Heart right ventricle (tissue), 16 donors: Measurements from ENCODE around the gene DPH1. TPM values are rescaled to one million over a fixed set of nuclear protein-coding genes. Genes with fewer than 3 reads are reported as not detected.
A peak's percentile ranks its signal among the peaks of the same experiment; 100 is the strongest.

Source experiments
- ATAC-seq, 8 donors: fragments of 200-7000 bp; cut with Tn5 transposase; one replicate each; pipeline ENCODE4 v1.9.1; 2020; ENCODE audit warnings: mild to moderate bottlenecking in 8 of 8, moderate library complexity in 8 of 8, moderate number of reproducible peaks in 1 of 8
- DNase-seq, 2 donors: peaks; one replicate each; pipeline ENCODE4 v3.0.0-alpha.2; 2020
- H3K27ac ChIP-seq, 10 donors: fragments of 200-600 bp; sonication (generic) in 2 of 10; one replicate each; pipeline versions ENCODE4 v1.5.0 to v1.8.0; 2020 to 2022; ENCODE audit warnings: mild to moderate bottlenecking in 3 of 10
- H3K27me3 ChIP-seq, 7 donors: fragments of 200-600 bp; one replicate each; pipeline ENCODE4 v1.8.0; 2021 to 2022; ENCODE audit warnings: mild to moderate bottlenecking in 2 of 7
- H3K36me3 ChIP-seq, 9 donors: fragments of 200-600 bp; sonication (generic) in 1 of 9; one replicate each; pipeline versions ENCODE4 v1.5.0 to v1.8.0; 2020 to 2022; ENCODE audit warnings: mild to moderate bottlenecking in 2 of 9
- H3K4me1 ChIP-seq, 9 donors: fragments of 200-600 bp; sonication (generic) in 1 of 9; one replicate each; pipeline versions ENCODE4 v1.5.0 to v1.8.0; 2020 to 2022; ENCODE audit warnings: mild to moderate bottlenecking in 4 of 9
- H3K4me3 ChIP-seq, 10 donors: fragments of 200-600 bp; sonication (generic) in 2 of 10; one replicate each; pipeline versions ENCODE4 v1.5.0 to v1.8.0; 2020 to 2022; ENCODE audit warnings: mild to moderate bottlenecking in 7 of 10, moderate library complexity in 2 of 10
- H3K9me3 ChIP-seq, 11 donors: fragments of 200-600 bp in 10 of 11; sonication (generic) in 2 of 11; one replicate each; pipeline versions ENCODE4 v1.5.0 to v1.8.0; 2013 to 2022; ENCODE audit warnings: mild to moderate bottlenecking in 2 of 11, control low read depth in 1 of 11, moderate library complexity in 1 of 11
- WGBS, 2 donors: extraction: QIAGEN DNeasy Blood & Tissue Kit; methylation state at CpG; one replicate each; pipeline ENCODE4 v1.1.7; 2013; ENCODE audit warnings: inconsistent platforms in 1 of 2; 5-methylcytosine and 5-hydroxymethylcytosine counted together
- intact Hi-C, 10 donors: fragments of 100-400 bp; cut with DNase I; formaldehyde crosslinking; loops; one replicate each; pipeline versions ENCODE4 v1.11.1 to v1.14.2; 2022
- polyA plus RNA-seq, 2 donors: library from polyadenylated mRNA; stranded (reverse); fragments of 200-250 nt; gene quantifications; one replicate each; pipeline ENCODE4 v1.2.3, GENCODE V29; 2013
- total RNA-seq, 10 donors: library from RNA; stranded (reverse); fragmentation: NEBNext Ultra II Directional in 3 of 10; extraction: Animal tissue kit (Norgen Biotek cat#: 25700) in 3 of 10; gene quantifications; one replicate each; pipeline versions ENCODE4 v1.2.1 to v1.2.4, GENCODE V29; 2021 to 2023
- TF ChIP-seq, protein P1 (sequence below), 9 donors: fragments of 200-600 bp; sonication (generic) in 2 of 9; IDR thresholded peaks; one replicate each; pipeline versions ENCODE4 v1.5.0 to v1.8.0; 2021 to 2022; ENCODE audit warnings: antibody characterized with exemption in 9 of 9, mild to moderate bottlenecking in 5 of 9, moderate library complexity in 1 of 9
- donor health status: Arrhythmogenic right ventricular cardiomyopathy.
- donor health status: ischemic (EF 13 %, LVEDD 7.1; RV severe dilation, severe dysfunction).
- donor health status: healthy with polysubstance abuse.
- donor health status: DM: no; HTN: yes; CAD: no.
- donor health status: DM: no; HTN: no; CAD: no.
- donor health status: ischemic (EF 25% LVEDD 6.9; RV normal size, moderate dysfunction).
- donor health status: ischemic (EF 25% LVEDD 5.7; RV mildly dilated, moderate dysfunction).
- donor health status: healthy.
- donor health status: DM: yes; HTN: yes; CAD: no.
- donor health status: Ischemic cardiomyopathy.
- donor health status: ischemic (EF 35%, LVEDD 5.7; RV mildly dilated, moderate dysfunction).
- donor health status: nonischemic (EF 11% LVEDD 7.7; RV severe dilation, severe dysfunction).
- donor health status: DM: yes; HTN: yes; CAD: no.
- donor health status: PGD.
- donor health status: ischemic (EF 29% LVEDD 5.4; RV normal size, mild dysfunction).
- donor health status: nonischemic (EF 23%, LVEDD 6.1; RV moderate dilation, normal function).

Gene DPH1
- total and polyA plus RNA-seq, 12 donors, result 19.0 to 40.0 (median 25.9) TPM

DNA sequence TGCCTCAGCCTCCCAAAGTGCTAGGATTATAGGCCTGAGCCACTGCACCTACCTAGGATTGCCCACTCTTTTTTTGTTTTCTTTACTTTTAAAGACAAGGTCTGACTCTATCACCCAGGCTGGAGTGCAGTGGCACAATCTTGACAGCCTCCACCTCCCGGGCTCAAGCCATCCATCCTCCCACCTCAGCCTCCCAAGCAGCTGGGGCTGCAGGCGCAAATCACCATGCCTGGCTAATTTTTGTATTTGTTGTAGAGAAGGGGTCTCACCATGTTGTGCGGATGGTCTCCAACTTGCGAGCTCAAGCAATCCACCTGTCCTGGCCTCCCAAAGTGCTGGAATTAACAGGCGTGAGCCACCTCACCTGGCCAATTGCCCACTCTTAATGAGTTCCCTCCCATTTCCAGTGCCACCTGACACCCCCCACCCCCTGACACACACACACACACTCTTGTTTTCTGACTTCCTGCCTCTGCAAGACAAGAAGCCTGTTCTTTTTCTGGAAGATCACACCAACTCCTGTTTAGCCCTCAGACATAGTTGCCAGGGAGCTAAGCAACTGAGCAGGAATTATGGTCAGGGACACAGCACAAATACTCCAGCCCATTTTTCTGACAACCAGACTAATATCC lies 14.4 kb downstream of the DPH1 start:
- intact Hi-C loops, result loop anchor here in 4 of 10 donors (5.0 to 10.0 kb wide), 3 partner anchors 137 to 380 kb away; partner anchors contain the start of gene WDR81 (in 2 of the 4)
- H3K27ac ChIP-seq, result no peak overlapping the region

DNA sequence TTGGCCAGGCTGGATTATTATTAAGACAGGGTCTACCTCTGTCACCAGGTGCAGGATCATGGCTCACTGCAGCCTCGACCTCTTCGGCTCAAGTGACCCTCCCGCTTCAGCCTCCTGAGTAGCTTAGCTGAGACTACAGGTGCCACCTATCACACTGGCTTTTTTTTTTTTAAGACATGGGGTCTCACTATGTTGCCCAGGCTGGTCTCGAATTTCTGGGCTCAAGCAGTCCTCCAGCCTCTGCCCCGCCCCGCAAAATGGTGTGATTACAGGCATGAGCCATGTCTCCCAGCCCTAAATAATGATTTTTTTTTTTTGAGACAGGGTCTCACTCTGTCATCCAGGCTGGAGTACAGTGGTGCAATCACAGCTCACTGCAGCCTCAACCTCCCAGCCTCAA lies 17.6 kb downstream of the DPH1 start:
- 93 to 95% methylated on average over 6 of the region's 6 CpGs for WGBS, 2 donors
- Histone ChIP-seq H3K27me3 (peaks cover 0 to 38% (median 5%) of the 10 kb centered on the region in 7 donors), H3K36me3 (peaks cover 0 to 23% (median 13%) of the 10 kb centered on the region in 9 donors), H3K4me1 (peaks cover 17 to 57% (median 37%) of the 10 kb centered on the region in 9 donors), H3K9me3 (no peaks in the 10 kb centered on the region), H3K27ac (no peak overlapping the region), H3K4me3 (no peak overlapping the region)
- TF ChIP-seq, protein P1, sequence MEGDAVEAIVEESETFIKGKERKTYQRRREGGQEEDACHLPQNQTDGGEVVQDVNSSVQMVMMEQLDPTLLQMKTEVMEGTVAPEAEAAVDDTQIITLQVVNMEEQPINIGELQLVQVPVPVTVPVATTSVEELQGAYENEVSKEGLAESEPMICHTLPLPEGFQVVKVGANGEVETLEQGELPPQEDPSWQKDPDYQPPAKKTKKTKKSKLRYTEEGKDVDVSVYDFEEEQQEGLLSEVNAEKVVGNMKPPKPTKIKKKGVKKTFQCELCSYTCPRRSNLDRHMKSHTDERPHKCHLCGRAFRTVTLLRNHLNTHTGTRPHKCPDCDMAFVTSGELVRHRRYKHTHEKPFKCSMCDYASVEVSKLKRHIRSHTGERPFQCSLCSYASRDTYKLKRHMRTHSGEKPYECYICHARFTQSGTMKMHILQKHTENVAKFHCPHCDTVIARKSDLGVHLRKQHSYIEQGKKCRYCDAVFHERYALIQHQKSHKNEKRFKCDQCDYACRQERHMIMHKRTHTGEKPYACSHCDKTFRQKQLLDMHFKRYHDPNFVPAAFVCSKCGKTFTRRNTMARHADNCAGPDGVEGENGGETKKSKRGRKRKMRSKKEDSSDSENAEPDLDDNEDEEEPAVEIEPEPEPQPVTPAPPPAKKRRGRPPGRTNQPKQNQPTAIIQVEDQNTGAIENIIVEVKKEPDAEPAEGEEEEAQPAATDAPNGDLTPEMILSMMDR (IDR thresholded peaks at IDR 0.05), result no peak
- intact Hi-C loops, result loop anchor here in 2 of 10 donors (10.0 kb wide), 2 partner anchors 323 to 383 kb away; partner anchors contain the start of gene WDR81 (in 2 of the 2)
- ATAC-seq, result no peak
- DNase-seq, result no peak

More for the DNA sequence above, 14.4 kb downstream of the DPH1 start:
- H3K9me3 ChIP-seq, result no peaks in the 10 kb centered on the region
- peaks cover 0 to 40% (median 14%) of the 10 kb centered on the region in 9 donors for H3K36me3 ChIP-seq
- WGBS, 2 donors, result 94 to 95% methylated on average over 5 of the region's 5 CpGs
- DNase-seq, result no peak
- no peak overlapping the region for H3K4me3 ChIP-seq
- peaks cover 11 to 50% (median 35%) of the 10 kb centered on the region in 9 donors for H3K4me1 ChIP-seq
- H3K27me3 ChIP-seq, result peaks cover 0 to 17% (median 0%) of the 10 kb centered on the region in 7 donors
- TF ChIP-seq, protein P1 (IDR thresholded peaks at IDR 0.05), result no peak
- no peak for ATAC-seq

DNA sequence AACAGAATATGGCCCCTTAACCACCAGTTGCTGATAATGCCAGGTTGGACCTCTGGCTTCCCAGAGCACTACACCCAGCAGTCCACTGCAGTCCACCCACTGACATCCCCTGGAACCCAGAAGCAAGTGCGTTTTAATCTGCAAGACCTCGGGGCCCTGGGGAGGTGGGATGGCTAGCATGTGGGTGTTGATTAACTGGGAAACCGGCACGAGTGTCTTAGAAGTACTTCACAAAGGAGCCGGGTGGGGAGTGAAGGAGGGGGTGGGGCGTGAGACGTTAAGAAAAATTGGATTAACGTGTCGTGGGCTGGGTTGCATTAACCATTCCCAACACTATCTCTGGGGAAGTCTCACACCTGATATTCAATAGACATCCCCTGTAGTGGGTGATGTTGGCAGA lies 18.9 kb downstream of the DPH1 start:
- Histone ChIP-seq H3K4me1 (peaks cover 16 to 54% (median 32%) of the 10 kb centered on the region in 9 donors), H3K4me3 (peak overlapping the region in 5 of 10 donors; percentile 58 to 88 (median 75)), H3K27ac (no peak overlapping the region), H3K27me3 (peaks cover 0 to 47% (median 7%) of the 10 kb centered on the region in 7 donors), H3K9me3 (no peaks in the 10 kb centered on the region), H3K36me3 (peaks cover 0 to 11% (median 7%) of the 10 kb centered on the region in 9 donors)
- DNase-seq, result no peak
- intact Hi-C loops, result loop anchor here in 2 of 10 donors (10.0 kb wide), 2 partner anchors 324 to 384 kb away; partner anchors contain the start of gene WDR81 (in 2 of the 2)
- WGBS, 2 donors, result 11 to 14% methylated on average over 9 of the region's 9 CpGs
- TF ChIP-seq, protein P1 (IDR thresholded peaks at IDR 0.05), result no peak
- ATAC-seq, result no peak

DNA sequence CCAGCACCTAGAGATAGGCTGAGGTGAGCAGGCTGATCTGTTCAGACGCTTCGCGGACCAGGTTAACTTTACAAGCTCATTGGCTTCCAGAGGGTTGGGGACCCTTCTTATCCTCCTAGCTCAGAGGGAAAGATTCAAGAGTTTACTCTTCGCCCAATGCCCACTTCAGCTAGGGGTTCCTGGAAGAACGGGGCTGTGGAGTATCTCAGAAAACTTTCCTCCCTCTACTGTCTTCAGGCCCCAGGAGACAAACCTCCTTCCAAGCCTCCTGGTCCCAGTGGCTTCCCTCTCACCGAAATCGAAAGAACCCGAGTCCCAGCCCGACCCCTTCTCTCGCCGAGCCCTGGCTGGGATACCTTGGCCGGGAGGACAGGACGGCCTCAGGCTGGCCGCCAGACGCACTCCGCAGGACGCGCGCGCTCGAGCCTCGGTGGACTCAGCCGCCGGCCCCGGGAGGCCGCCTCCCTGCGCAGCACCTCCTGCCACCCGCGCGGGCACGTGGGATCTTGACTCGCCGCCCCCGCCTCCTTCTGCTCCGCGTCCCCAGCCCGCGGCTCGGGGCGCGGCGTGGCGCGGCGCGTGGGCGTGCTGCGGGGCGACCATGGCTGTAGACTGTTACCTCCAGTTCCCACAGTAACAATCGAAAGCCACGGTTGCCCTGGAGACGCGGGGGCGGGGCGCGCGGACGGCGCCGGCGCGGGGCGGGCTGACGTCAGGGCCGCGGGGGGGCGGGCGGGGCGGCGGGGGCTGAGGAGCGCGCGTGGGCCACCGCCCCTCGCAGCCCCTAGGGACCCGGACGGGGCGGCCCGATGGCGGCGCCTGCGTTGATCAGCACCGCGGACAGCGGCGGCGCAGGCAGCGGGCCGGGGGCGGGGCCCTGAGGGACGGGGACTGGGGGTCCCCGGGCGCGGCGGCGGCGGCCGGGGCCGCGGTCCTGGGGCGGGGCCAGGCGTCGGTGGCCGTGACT lies 19.7 kb downstream of the DPH1 start:
- whole genome bisulfite sequencing, 2 donors, result 2% methylated on average over 87 to 104 of the region's 104 CpGs
- peak; percentile 89 for DNase-seq
- H3K27ac ChIP-seq, result peak overlapping the region in 8 of 10 donors; percentile 37 to 77 (median 52)
- TF ChIP-seq, protein P1 (IDR thresholded peaks at IDR 0.05), result no peak
- H3K4me3 ChIP-seq, result peak overlapping the region; percentile 58 to 88 (median 74)
- no peaks in the 10 kb centered on the region for H3K9me3 ChIP-seq
- peak; percentile 31 to 71 (median 53) for ATAC-seq
- peaks cover 18 to 54% (median 40%) of the 10 kb centered on the region in 9 donors for H3K4me1 ChIP-seq
- H3K27me3 ChIP-seq, result peaks cover 0 to 55% (median 9%) of the 10 kb centered on the region in 7 donors
- peaks cover 0 to 3% (median 0%) of the 10 kb centered on the region in 9 donors for H3K36me3 ChIP-seq
- intact Hi-C loops, result loop anchor here in 7 of 10 donors (5.0 to 10.0 kb wide), 6 partner anchors 125 to 385 kb away; partner anchors contain the start of gene WDR81 (in 2 of the 7)
